Progenitor cell of endocrine pancreas (in vitro differentiated cells): ENCODE data around the gene ATRIP. TPM values are rescaled to one million over a fixed set of nuclear protein-coding genes. Genes with fewer than 3 reads are reported as not detected.

Experiments used
- DNase-seq: peaks from one replicate; pipeline ENCODE4 v3.0.0; 2021; ENCODE audit warnings: low spot score; ENCODE audit not compliant: unreplicated experiment
- H3K27ac Mint-ChIP-seq: 2 replicates; pipeline ENCODE4 v1.8.0; 2021; ENCODE audit warnings: mild to moderate bottlenecking, moderate library complexity, mixed read lengths
- H3K27me3 Mint-ChIP-seq: 2 replicates; pipeline ENCODE4 v1.8.0; 2021; ENCODE audit warnings: mixed read lengths
- H3K36me3 Mint-ChIP-seq: 2 replicates; pipeline ENCODE4 v1.8.0; 2022; ENCODE audit warnings: mixed read lengths; ENCODE audit not compliant: insufficient read depth
- H3K4me1 Mint-ChIP-seq: 2 replicates; pipeline ENCODE4 v1.8.0; 2021; ENCODE audit warnings: low read depth, mixed read lengths
- H3K4me3 Mint-ChIP-seq: 2 replicates; pipeline ENCODE4 v1.8.0; 2021; ENCODE audit warnings: low read depth, mild to moderate bottlenecking, moderate library complexity, mixed read lengths
- H3K9me3 Mint-ChIP-seq: 2 replicates; pipeline ENCODE4 v1.8.0; 2021; ENCODE audit warnings: low read depth, mixed read lengths
- long read RNA-seq: library from polyadenylated mRNA; unstranded; transcript quantifications from one replicate; pipeline ENCODE4 v2.0.0, GENCODE V29; 2020
- total RNA-seq: library from RNA; stranded (reverse); gene quantifications from 2 replicates; pipeline ENCODE4 v1.2.1, GENCODE V29; 2021
- TF ChIP-seq, protein P1 (sequence below): fragments of 200-600 bp; sonication (generic); IDR thresholded peaks from one replicate; pipeline ENCODE4 v1.5.0; 2021; ENCODE audit warnings: antibody characterized with exemption, mild to moderate bottlenecking; ENCODE audit not compliant: unreplicated experiment

The ATRIP gene
- 13.8 and 15.2 TPM in 2 replicates for total RNA-seq
- long read RNA-seq, full-length matches to known transcripts, result 2 of 4 reads
- long read RNA-seq, partial matches to known transcripts, result 2 of 4 reads
- long read RNA-seq, other reads (novel, unspliced or antisense), result 0 of 4 reads

DNA sequence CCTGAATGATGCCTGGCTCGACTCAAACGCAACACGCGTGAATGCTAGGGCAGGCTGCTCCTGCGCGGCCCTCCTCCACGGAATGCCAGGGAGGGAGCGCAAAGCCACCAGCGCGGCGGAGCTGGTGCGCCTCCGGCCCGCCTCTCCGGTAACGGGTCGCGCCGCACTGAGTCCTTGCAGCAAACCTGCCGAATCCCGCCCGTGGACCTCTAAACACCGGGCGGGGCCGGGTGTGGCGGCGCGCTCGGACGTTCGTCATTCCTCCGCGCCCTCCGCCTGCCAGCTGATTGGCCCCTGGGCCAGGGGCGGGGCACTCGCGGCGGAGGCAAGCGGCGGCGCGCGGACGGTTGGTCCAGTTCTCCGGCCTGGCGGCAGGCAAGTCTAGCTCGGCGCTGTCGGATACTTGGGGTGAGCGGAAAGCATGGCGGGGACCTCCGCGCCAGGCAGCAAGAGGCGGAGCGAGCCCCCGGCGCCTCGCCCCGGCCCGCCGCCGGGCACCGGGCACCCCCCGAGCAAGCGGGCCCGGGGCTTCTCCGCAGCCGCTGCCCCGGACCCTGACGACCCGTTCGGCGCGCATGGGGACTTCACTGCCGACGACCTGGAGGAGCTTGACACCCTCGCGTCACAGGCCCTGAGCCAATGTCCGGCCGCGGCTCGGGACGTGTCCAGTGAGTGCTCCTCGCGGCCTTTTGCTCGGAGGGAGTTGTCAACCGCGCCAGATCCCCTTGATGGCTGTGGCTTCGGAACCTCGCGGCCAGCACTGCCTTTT lies at the start of gene ATRIP:
TSS of gene ATRIP (plus strand) at position 313 of the 769 bp plus-strand sequence. CDS start at position 422, 109 bp downstream.
- H3K27ac Mint-ChIP-seq, result peak within 1 kb of the TSS; percentile 92
- H3K36me3 Mint-ChIP-seq, result peaks cover 3% of the 10 kb centered on the region
- DNase-seq, result peak; percentile 86
- TF ChIP-seq, protein P1, sequence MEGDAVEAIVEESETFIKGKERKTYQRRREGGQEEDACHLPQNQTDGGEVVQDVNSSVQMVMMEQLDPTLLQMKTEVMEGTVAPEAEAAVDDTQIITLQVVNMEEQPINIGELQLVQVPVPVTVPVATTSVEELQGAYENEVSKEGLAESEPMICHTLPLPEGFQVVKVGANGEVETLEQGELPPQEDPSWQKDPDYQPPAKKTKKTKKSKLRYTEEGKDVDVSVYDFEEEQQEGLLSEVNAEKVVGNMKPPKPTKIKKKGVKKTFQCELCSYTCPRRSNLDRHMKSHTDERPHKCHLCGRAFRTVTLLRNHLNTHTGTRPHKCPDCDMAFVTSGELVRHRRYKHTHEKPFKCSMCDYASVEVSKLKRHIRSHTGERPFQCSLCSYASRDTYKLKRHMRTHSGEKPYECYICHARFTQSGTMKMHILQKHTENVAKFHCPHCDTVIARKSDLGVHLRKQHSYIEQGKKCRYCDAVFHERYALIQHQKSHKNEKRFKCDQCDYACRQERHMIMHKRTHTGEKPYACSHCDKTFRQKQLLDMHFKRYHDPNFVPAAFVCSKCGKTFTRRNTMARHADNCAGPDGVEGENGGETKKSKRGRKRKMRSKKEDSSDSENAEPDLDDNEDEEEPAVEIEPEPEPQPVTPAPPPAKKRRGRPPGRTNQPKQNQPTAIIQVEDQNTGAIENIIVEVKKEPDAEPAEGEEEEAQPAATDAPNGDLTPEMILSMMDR, result no peak
- H3K4me3 Mint-ChIP-seq, result peak within 1 kb of the TSS; percentile 83
- no peaks in the 10 kb centered on the region for H3K9me3 Mint-ChIP-seq
- peaks cover 26% of the 10 kb centered on the region for H3K4me1 Mint-ChIP-seq
- H3K27me3 Mint-ChIP-seq, result no peaks in the 10 kb centered on the region

DNA sequence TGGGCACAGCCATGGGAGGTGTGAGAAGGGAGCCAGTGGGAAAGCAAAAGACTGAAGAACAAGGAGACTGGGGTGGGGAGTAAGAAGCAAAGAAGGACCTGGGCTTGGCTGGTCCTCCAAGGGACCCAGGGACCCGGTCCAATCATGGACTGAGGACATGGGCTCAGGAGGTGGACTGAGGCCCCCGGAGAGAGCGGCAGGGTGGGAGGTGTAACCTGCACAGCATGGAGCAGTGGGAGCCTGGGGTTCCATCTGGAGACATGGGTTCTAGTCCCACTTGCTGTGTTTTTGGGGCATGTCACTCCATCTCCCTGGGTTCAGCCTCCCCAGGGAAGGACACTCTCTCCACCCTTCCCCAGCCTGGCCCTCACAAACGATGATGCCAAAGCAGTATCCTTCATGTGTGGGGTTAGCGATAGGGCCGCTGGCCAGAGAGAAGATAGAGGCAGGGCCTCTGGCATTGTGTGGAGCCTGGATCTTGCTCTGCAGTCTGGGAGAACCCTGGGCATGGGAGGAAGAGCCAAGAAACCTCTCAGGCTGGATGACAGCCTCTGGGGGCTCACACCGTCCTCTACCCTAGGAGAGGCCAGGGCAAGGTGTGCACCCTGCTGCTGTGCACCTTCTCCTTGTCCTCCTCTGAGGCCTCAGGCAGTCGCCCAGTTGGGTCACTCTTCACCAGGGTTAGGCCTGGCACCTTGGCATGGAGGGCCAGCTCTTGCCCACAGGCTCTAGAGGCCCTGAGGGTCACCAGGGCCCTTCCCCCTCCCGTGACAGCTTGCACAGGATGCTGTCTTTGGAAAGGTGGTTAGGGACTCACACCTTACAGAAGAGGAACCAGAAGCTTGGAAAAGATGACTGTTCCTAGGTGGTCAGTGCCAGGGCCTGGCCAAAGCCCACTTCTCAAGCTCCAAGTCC lies 48.5 kb upstream of the ATRIP start:
- Mint-ChIP-seq H3K36me3 (peaks cover 10% of the 10 kb centered on the region), H3K27ac (peak overlapping the region; percentile 86), H3K9me3 (no peaks in the 10 kb centered on the region), H3K4me1 (peaks cover 9% of the 10 kb centered on the region), H3K27me3 (peaks cover 16% of the 10 kb centered on the region), H3K4me3 (no peak overlapping the region)
- TF ChIP-seq, protein P1, result no peak
- DNase-seq, result no peak

DNA sequence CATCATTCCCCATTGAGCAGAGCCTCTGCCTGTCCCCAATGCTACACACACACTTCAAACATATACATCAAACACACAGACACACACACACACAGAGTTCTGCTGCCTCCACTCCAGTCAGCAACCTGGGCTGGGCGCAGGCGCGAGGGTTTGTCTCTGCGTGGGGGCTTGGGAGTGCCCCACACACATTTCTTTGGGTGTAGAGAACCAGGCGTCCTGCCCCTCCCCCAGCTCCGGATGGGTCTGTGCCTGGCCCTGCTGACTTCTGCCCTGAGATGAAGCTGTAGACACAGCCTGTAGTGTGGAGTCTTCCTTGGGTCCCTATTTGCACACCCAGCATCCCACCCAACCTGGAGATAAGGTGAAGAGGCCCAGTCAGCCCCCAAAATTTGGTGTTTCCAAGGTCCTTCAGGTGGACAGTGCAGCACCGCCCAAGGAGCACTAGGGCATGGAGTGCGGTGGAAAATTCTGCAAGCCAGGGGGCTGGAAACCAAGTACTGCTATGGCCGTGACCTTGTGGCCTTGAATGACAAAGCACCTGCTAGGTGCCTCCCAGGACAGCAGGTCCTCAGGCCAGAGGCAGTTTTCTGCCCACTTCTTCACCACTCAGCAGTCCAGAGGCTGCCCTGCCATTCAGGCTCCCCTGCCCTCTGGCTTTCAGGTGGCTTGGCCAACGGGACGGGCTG lies 47.7 kb upstream of the ATRIP start:
- H3K27ac Mint-ChIP-seq, result peak overlapping the region; percentile 92
- no peaks in the 10 kb centered on the region for H3K9me3 Mint-ChIP-seq
- DNase-seq, result no peak
- no peak overlapping the region for H3K4me3 Mint-ChIP-seq
- TF ChIP-seq, protein P1, result no peak
- H3K27me3 Mint-ChIP-seq, result peaks cover 16% of the 10 kb centered on the region
- H3K4me1 Mint-ChIP-seq, result peaks cover 9% of the 10 kb centered on the region
- peaks cover 11% of the 10 kb centered on the region for H3K36me3 Mint-ChIP-seq

DNA sequence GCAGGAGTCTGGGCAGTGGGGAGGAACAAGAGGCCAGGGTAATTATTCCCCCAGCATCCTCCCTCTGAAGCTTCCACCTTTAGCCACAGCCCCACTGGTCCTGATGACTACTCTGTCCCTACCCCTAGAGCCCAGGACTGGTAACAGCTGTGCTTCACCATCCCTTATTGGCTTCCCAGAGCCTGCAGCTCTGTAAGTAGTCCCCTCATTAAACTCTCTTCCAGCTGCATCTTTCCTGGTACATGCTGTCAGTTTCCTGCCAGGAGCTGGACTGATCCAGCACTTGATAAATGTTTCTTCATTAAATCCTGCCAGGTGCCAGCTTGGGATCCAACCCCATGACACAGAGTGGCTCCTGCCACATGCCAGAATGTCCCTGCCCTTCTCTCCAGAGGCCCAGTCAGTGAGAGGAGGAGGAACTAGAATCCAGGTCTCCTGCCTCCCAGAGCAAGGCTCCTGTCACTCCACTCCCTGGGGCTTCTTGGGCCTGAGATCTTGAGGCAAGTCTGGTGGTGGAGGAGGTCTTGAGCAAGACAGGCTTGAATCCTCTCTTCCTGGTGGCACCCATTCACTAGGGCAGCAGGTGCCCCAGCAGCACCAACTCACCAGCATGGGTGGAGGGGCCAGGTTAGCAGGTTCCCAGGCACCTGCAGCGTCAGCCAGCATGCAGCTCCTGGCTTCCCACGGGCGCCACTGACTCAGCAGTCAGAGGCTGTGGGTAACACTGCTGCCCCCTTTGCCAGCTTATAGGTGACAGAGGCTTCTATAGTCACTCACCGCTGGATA lies 47.0 kb upstream of the ATRIP start:
- Mint-ChIP-seq H3K36me3 (peaks cover 13% of the 10 kb centered on the region), H3K27ac (peak overlapping the region; percentile 92), H3K27me3 (peaks cover 14% of the 10 kb centered on the region), H3K9me3 (no peaks in the 10 kb centered on the region), H3K4me1 (peaks cover 9% of the 10 kb centered on the region), H3K4me3 (no peak overlapping the region)
- TF ChIP-seq, protein P1, result no peak
- no peak for DNase-seq
